HepG2 (cell line): Measurements from ENCODE around the gene MALT1. TPM values are rescaled to one million over a fixed set of nuclear protein-coding genes. Genes with fewer than 3 reads are reported as not detected.

Source experiments
- ARNT2 ChIP-seq: sonication (generic); formaldehyde crosslinking; IDR thresholded peaks from 2 replicates; pipeline ENCODE4 v1.8.0; 2022; ENCODE audit warnings: mild to moderate bottlenecking, low read depth, missing genetic modification reagents, moderate library complexity
- CBFB ChIP-seq: sonication (generic); formaldehyde crosslinking; IDR thresholded peaks from 2 replicates; pipeline ENCODE4 v1.4.0; 2020; ENCODE audit warnings: missing genetic modification reagents
- IRF9 ChIP-seq: sonication (generic); formaldehyde crosslinking; IDR thresholded peaks from 2 replicates; pipeline ENCODE4 v1.8.0; 2022; ENCODE audit warnings: missing genetic modification reagents, mild to moderate bottlenecking, borderline replicate concordance
- ISX ChIP-seq: sonication (generic); formaldehyde crosslinking; conservative IDR thresholded peaks from 2 replicates; pipeline ENCODE4 v1.5.0; 2020; ENCODE audit warnings: missing genetic modification reagents
- MBNL3 ChIP-seq: fragments of 250-450 bp; sonication (Bioruptor Pico); conservative IDR thresholded peaks from 2 replicates; pipeline ENCODE4 v1.8.0; 2022; ENCODE audit warnings: mild to moderate bottlenecking, inconsistent platforms
- MED1 ChIP-seq: sonication (generic); formaldehyde crosslinking; IDR thresholded peaks from 2 replicates; pipeline ENCODE4 v1.4.0; 2020; ENCODE audit warnings: missing genetic modification reagents
- PHF21A ChIP-seq: sonication (generic); formaldehyde crosslinking; IDR thresholded peaks from 2 replicates; pipeline ENCODE4 v1.5.0; 2020; ENCODE audit warnings: mild to moderate bottlenecking, missing genetic modification reagents
- REXO4 ChIP-seq: sonication (generic); formaldehyde crosslinking; IDR thresholded peaks from 2 replicates; pipeline ENCODE4 v1.8.0; 2022; ENCODE audit warnings: missing genetic modification reagents, mild to moderate bottlenecking, borderline replicate concordance
- SP2 ChIP-seq: sonication (generic); formaldehyde crosslinking; IDR thresholded peaks from 2 replicates; pipeline ENCODE4 v1.5.1; 2020; ENCODE audit warnings: mild to moderate bottlenecking, missing genetic modification reagents
- THAP9 ChIP-seq: sonication (generic); formaldehyde crosslinking; IDR thresholded peaks from 2 replicates; pipeline ENCODE4; 2020; ENCODE audit warnings: missing genetic modification reagents, mild to moderate bottlenecking, borderline replicate concordance
- ZNF124 ChIP-seq: sonication (generic); formaldehyde crosslinking; IDR thresholded peaks from 2 replicates; pipeline ENCODE4 v1.4.0; 2020; ENCODE audit warnings: missing genetic modification reagents
- ZNF142 ChIP-seq: sonication (generic); formaldehyde crosslinking; IDR thresholded peaks from 2 replicates; pipeline ENCODE4 v1.4.0; 2020; ENCODE audit warnings: missing genetic modification reagents
- ZNF256 ChIP-seq: sonication (generic); formaldehyde crosslinking; conservative IDR thresholded peaks from 2 replicates; pipeline ENCODE4 v1.4.0; 2020; ENCODE audit warnings: missing genetic modification reagents
- ZNF570 ChIP-seq: sonication (generic); formaldehyde crosslinking; IDR thresholded peaks from 2 replicates; pipeline ENCODE4 v1.4.0; 2020; ENCODE audit warnings: mild to moderate bottlenecking, missing genetic modification reagents, borderline replicate concordance
- ZNF598 ChIP-seq: sonication (generic); formaldehyde crosslinking; IDR thresholded peaks from 2 replicates; pipeline ENCODE4 v1.5.1; 2020; ENCODE audit warnings: mild to moderate bottlenecking, missing genetic modification reagents, borderline replicate concordance
- ZNF709 ChIP-seq: sonication (generic); formaldehyde crosslinking; IDR thresholded peaks from 2 replicates; pipeline ENCODE4 v1.5.0; 2020; ENCODE audit warnings: mild to moderate bottlenecking, missing genetic modification reagents
- ZNF713 ChIP-seq: sonication (generic); formaldehyde crosslinking; IDR thresholded peaks from 2 replicates; pipeline ENCODE4 v1.4.0; 2020; ENCODE audit warnings: mild to moderate bottlenecking, missing genetic modification reagents
- ZNF75D ChIP-seq: sonication (generic); formaldehyde crosslinking; IDR thresholded peaks from 2 replicates; pipeline ENCODE4 v1.8.1; 2023; ENCODE audit warnings: missing genetic modification reagents, mild to moderate bottlenecking, borderline replicate concordance
- ZNF766 ChIP-seq: sonication (generic); formaldehyde crosslinking; IDR thresholded peaks from 2 replicates; pipeline ENCODE4 v1.5.0; 2020; ENCODE audit warnings: missing genetic modification reagents, borderline replicate concordance
- polyA plus RNA-seq, 8 experiments: library from polyadenylated mRNA; depleted of rRNA in 3 of 8; stranded (reverse) in 7 of 8; unstranded in 1 of 8; fragments of >200 nt; fragmentation: Illumina TruSeq in 4 of 8; extraction: Trizol in 4 of 8; gene quantifications; 2 replicates each; pipeline versions ENCODE4 v1.2.1 to v1.2.3, GENCODE V29; 2011 to 2016; ENCODE audit warnings: low read depth in 4 of 8, missing spikeins in 1 of 8, mixed read lengths in 1 of 8; ENCODE audit not compliant: insufficient read depth in 1 of 8
- total RNA-seq, 5 experiments: library from RNA; depleted of rRNA; stranded (reverse); fragments of >200 nt; fragmentation: Illumina TruSeq; extraction: Trizol; gene quantifications; 2 replicates each; pipeline ENCODE4 v1.2.3, GENCODE V29; 2016; ENCODE audit warnings: low read depth in 1 of 5

The MALT1 gene
- total and polyA plus RNA-seq, 2 of the 13 experiments (the other 11 are each of a cell fraction or from before 2014, with no cell fraction given): 43.9 to 89.0 TPM

GRCh38 chr18:58671632-58672564, 633 bp downstream of the MALT1 start (continued):
- TF ChIP-seq ZNF142 (CRISPR knock-in tag): no peak
- TF ChIP-seq MED1: peak; percentile 5; the same call in 1 of the 2 replicates
- TF ChIP-seq ZNF598 (CRISPR knock-in tag): no peak
- no peak for TF ChIP-seq ZNF256 (CRISPR knock-in tag)
- no peak; the same call in 1 of the 2 replicates for TF ChIP-seq ARNT2 (CRISPR knock-in tag)
- TF ChIP-seq ZNF570 (CRISPR knock-in tag): no peak
- TF ChIP-seq ZNF713 (CRISPR knock-in tag): no peak
- no peak for TF ChIP-seq MBNL3
- peak; percentile 79; the same call in 1 of the 2 replicates for TF ChIP-seq THAP9 (CRISPR knock-in tag)
- TF ChIP-seq ZNF709 (CRISPR knock-in tag): no peak
- no peak for TF ChIP-seq SP2 (CRISPR knock-in tag)
- TF ChIP-seq ZNF766: no peak
- no peak for TF ChIP-seq ISX
- TF ChIP-seq PHF21A (CRISPR knock-in tag): no peak
- 0 out of 2 replicates have a peak, but pooled peaks have one; percentile 1 for TF ChIP-seq ZNF124 (CRISPR knock-in tag)
- peak; percentile 5; the same call in 1 of the 2 replicates for TF ChIP-seq IRF9 (CRISPR knock-in tag)
- no peak for TF ChIP-seq REXO4 (CRISPR knock-in tag)
- TF ChIP-seq ZNF75D (CRISPR knock-in tag): no peak
- TF ChIP-seq CBFB: 0 out of 2 replicates have a peak, but pooled peaks have one; percentile 1
